Measurements from ENCODE around the gene SYNM. TPM values are rescaled to one million over a fixed set of nuclear protein-coding genes. Genes with fewer than 3 reads are reported as not detected.

The SYNM gene
- total and polyA plus RNA-seq, 2 of the 8 experiments (the other 6 are each of a cell fraction or from before 2014, with no cell fraction given) = 0.89 to 2.0 TPM

GRCh38 chr15:99113547-99114271 lies 8.8 kb downstream of the SYNM start:
- CTCF ChIA-PET (ENCODE audit: partially characterized antibody) = interaction anchor here (0.6 to 1.9 kb wide), 5 partner anchors 9 to 1530 kb away, joined by 3 to 8 read pairs (median 4); partner anchors contain the start of gene SYNM
- 92% methylated on average over 13 of the region's 13 CpGs; no CpG with 5 or more reads in 1 of the 2 experiments for WGBS, 2 experiments (ENCODE audit: extremely low coverage in 1 of 2, insufficient coverage in 1 of 2, insufficient read length in 1 of 2, insufficient replicate concordance in 2 of 2, low coverage in 1 of 2, low lambda C conversion rate in 2 of 2, missing lambda C conversion rate in 1 of 2)
- H3K9me3 ChIP-seq (ENCODE audit: insufficient read depth in 2 of 2, low read depth in 1 of 2, low read length in 1 of 2) = no peaks in the 10 kb centered on the region

More at GRCh38 chr15:99113547-99114271, 8.8 kb downstream of the SYNM start:
- no peak for TF ChIP-seq BRCA1 (IDR thresholded peaks at IDR 0.05; ENCODE audit: low read depth, low read length)
- no peak for TF ChIP-seq EP300 (IDR thresholded peaks at IDR 0.05; ENCODE audit: borderline replicate concordance in 1 of 2, low read depth in 2 of 2, low read length in 2 of 2)
- TF ChIP-seq RFX5 (IDR thresholded peaks at IDR 0.05; ENCODE audit: borderline replicate concordance, low read depth, low read length) = no peak
- no peak for TF ChIP-seq EZH2 (IDR thresholded peaks at IDR 0.05; ENCODE audit: low read depth, low read length, severe bottlenecking)
- no peak for TF ChIP-seq NRF1 (IDR thresholded peaks at IDR 0.05; ENCODE audit: low read depth, low read length)
- no peak for DNase-seq (ENCODE audit: low read depth in 1 of 2, low spot score in 2 of 2)
- H3K14ac ChIP-seq (ENCODE audit: insufficient read length) = no peak overlapping the region
- no peaks in the 10 kb centered on the region for H3K23me2 ChIP-seq (ENCODE audit: low read depth, low read length)
- H3K4me2 ChIP-seq (ENCODE audit: insufficient read depth in 1 of 2, low read depth in 2 of 2, low read length in 2 of 2) = no peak overlapping the region
- no peak overlapping the region for H2BK15ac ChIP-seq (ENCODE audit: low read length)
- no peaks in the 10 kb centered on the region for H3K36me3 ChIP-seq (ENCODE audit: control insufficient read depth in 2 of 4, insufficient read depth in 4 of 4, low read length in 3 of 4)
- H3K23ac ChIP-seq (ENCODE audit: insufficient read length) = no peak overlapping the region
- H4K5ac ChIP-seq (ENCODE audit: insufficient read length, low read depth, low read length) = no peak overlapping the region
- POLR2A ChIA-PET (ENCODE audit: partially characterized antibody) = no interaction called here
- H3K4me3 ChIP-seq (ENCODE audit: extremely low read depth in 1 of 4, insufficient read depth in 2 of 4, low read depth in 3 of 4, low read length in 4 of 4) = no peak overlapping the region
- no peak overlapping the region for H2BK5ac ChIP-seq (ENCODE audit: low read depth, low read length)
- H2BK12ac ChIP-seq (ENCODE audit: low read depth, low read length) = no peak overlapping the region
- H3K79me2 ChIP-seq (ENCODE audit: control insufficient read depth in 1 of 2, insufficient read depth in 2 of 2, low read length in 2 of 2) = no peaks in the 10 kb centered on the region
- H2BK120ac ChIP-seq (replicated peaks; ENCODE audit: low read depth, low read length) = no peak overlapping the region
- H4K8ac ChIP-seq (ENCODE audit: extremely low read depth, insufficient read depth, low read length) = peak overlapping the region; percentile 1; the same call in 1 of the 2 replicates
- H4K91ac ChIP-seq (replicated peaks; ENCODE audit: insufficient read length, low read length) = no peak overlapping the region
- no peak overlapping the region for H2AFZ ChIP-seq (ENCODE audit: low read length)
- no peak overlapping the region for H2AK5ac ChIP-seq (ENCODE audit: low read depth, low read length)
- H3K4me1 ChIP-seq (replicated peaks in 1 of 4; ENCODE audit: control insufficient read depth in 3 of 4, insufficient read depth in 4 of 4, low read length in 3 of 4) = no peaks in the 10 kb centered on the region
- no peak overlapping the region for H3K4ac ChIP-seq (replicated peaks; ENCODE audit: insufficient read length, low read depth, low read length)
- no peaks in the 10 kb centered on the region for H3K27me3 ChIP-seq (replicated peaks in 1 of 4; ENCODE audit: control insufficient read depth in 3 of 4, extremely low read depth in 1 of 4, insufficient read depth in 3 of 4, low read length in 3 of 4)
- no peaks in the 10 kb centered on the region for H4K20me1 ChIP-seq (replicated peaks in 1 of 2; ENCODE audit: control insufficient read depth in 1 of 2, insufficient read depth in 2 of 2, low read length in 2 of 2)
- H3K18ac ChIP-seq (ENCODE audit: extremely low read depth, low read length) = no peak overlapping the region
- no peaks in the 10 kb centered on the region for H3K79me1 ChIP-seq (ENCODE audit: low read depth, low read length)
- H2BK20ac ChIP-seq (ENCODE audit: low read length) = no peak overlapping the region
- H3K27ac ChIP-seq (ENCODE audit: low read depth, low read length) = no peak overlapping the region
- no peak for FAIRE-seq
- no peak overlapping the region for H3K56ac ChIP-seq (replicated peaks; ENCODE audit: insufficient read length, low read depth, low read length)
- no peak overlapping the region for H3K9ac ChIP-seq (replicated peaks in 1 of 4; ENCODE audit: extremely low read depth in 1 of 4, low read depth in 3 of 4, low read length in 3 of 4)
